Subcutaneous adipose tissue (tissue), 4 donors: Measurements from ENCODE around the gene PCDHGA1. TPM values are rescaled to one million over a fixed set of nuclear protein-coding genes. Genes with fewer than 3 reads are reported as not detected.

Experiments
- total RNA-seq, 4 donors: library from RNA; depleted of rRNA; stranded (reverse); fragments of >200 nt; gene quantifications; one replicate each; pipeline ENCODE4 v1.1.0, GENCODE V29; 2016
- TF ChIP-seq, protein P1 (sequence below): fragments of 450-650 bp; IDR thresholded peaks from one replicate; pipeline ENCODE4 v1.5.1; 2016; ENCODE audit warnings: low read depth, mild to moderate bottlenecking, control low read depth, antibody characterized with exemption, moderate library complexity

Gene PCDHGA1
- total RNA-seq, 4 donors from 2014 or later: under 0.01 to 0.38 (median 0.33) TPM

GRCh38 chr5:141512911-141513626, 182.8 kb downstream of the PCDHGA1 start:
- TF ChIP-seq, protein P1, sequence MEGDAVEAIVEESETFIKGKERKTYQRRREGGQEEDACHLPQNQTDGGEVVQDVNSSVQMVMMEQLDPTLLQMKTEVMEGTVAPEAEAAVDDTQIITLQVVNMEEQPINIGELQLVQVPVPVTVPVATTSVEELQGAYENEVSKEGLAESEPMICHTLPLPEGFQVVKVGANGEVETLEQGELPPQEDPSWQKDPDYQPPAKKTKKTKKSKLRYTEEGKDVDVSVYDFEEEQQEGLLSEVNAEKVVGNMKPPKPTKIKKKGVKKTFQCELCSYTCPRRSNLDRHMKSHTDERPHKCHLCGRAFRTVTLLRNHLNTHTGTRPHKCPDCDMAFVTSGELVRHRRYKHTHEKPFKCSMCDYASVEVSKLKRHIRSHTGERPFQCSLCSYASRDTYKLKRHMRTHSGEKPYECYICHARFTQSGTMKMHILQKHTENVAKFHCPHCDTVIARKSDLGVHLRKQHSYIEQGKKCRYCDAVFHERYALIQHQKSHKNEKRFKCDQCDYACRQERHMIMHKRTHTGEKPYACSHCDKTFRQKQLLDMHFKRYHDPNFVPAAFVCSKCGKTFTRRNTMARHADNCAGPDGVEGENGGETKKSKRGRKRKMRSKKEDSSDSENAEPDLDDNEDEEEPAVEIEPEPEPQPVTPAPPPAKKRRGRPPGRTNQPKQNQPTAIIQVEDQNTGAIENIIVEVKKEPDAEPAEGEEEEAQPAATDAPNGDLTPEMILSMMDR: no peak

- TF ChIP-seq, protein P1: no peak
These were observed 183.5 kb downstream of the PCDHGA1 start for GRCh38 chr5:141513627-141514329.

DNA sequence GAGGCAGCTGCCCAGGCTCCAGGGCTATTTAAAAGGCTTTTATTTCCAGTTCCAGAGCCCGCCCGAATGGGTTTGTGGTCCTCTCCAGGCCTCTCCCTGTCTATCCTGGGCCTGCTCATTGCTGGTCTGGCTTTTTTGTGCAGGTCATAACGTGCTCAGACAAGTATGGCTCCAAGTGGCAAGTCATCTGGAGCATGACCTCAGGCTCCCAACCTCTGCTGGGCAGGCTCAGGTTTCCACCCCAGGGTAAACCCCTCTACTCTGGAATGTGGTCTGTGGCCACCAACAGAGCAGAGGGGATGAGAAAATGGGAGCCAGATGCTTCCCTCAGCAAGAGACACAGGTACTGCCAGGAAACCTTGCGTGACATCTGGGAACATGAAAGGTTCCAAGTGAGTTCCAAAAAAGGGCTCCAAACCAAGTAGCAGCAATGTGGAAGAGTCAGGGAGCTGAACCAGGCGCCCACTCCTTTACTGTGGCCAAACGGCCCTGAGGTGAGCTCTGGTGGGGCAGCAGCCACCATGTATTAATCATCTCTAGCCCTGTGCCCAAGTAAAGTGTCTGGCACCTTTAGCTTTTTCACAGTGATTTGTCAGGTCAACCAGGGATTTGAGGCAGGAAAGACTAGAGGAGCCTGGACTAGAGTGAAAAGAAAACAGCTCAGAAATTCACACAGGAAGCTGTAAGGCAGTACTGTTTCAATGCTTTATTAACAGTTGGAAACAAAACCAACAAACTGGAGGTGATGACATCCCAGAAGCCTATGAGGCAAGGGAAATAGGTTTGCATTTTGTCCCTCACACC, 184.2 kb downstream of the PCDHGA1 start:
- TF ChIP-seq, protein P1: no peak

GRCh38 chr5:141515141-141515540, 184.8 kb downstream of the PCDHGA1 start:
- TF ChIP-seq, protein P1: no peak

DNA sequence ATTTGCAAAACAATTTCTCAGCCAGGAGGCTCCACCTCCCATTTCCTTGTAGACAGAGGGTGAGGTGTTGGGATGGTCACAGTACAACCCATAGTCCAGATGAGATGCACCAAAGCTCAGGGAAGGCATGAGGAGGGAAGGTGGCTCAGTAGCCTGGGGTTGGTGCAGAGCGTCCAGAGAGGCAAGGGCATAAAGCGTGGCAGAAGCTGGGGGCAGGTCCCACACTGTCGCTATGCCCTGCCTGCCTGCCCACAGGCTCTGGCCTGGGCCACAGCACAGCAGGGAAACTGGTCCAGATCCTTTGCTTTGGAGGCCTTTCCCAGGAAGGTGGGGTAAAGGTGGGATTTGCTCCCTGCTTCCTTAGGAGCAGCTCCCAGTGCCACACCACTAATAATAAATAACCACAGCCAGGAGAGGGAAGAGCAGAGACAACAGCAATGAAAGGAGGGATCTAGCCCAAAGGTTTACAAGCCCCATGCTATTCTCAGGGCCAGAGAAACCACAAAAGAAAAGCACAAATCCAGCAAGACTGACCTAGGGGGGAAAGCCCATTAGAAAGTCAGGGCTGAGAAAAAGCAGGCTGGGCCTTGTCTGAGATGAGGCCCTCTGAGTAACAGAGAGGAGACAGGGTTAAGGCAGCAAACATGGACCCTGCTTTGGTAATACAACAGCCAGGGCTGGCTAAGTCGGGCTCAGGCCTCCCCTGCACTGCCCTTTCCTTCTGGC, 185.8 kb downstream of the PCDHGA1 start:
- TF ChIP-seq, protein P1: no peak

- TF ChIP-seq, protein P1: no peak
These were observed 186.3 kb downstream of the PCDHGA1 start for GRCh38 chr5:141516672-141517025.
